HG02642 (cell line): ENCODE results near the gene OPN4.

ENCODE experiments used
- ATAC-seq: cut with Tn5 transposase; IDR thresholded peaks from one replicate; pipeline ENCODE4 v1.9.1; 2021; ENCODE audit warnings: mild to moderate bottlenecking; ENCODE audit not compliant: unreplicated experiment, poor library complexity

OPN4 gene

DNA sequence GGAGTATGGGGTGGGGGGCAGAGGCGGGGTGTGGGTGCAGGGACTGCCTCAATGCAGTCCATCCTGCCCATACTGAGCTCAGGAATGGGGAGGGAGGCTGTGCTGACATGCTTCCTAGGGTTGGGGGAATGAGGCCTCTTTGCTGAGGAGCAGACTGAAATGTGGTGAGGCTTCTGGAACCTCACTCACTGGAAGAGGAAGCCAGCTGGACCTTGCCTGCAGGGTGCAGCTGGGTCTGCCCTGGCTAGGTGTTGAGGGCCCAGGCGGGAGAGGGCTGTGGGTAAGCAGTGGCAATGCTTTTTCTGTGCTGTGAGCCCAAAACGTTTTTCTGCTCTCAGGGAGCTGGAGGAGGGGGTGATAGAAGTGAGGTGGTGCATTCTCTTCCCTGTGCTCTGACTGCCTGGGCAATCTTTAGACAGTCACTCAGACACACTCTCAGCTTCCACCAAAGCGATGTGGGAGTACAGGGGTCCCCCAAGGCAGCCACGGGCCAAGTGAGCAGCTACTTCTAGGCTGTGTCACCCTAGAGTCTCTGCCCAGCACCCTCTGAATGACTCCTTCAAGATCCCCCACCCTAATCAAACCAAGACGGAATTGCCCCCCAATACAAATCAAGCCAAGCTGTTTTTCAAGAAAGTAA, 60.9 kb downstream of the OPN4 start:
- no peak for ATAC-seq

GRCh38 chr10:86715836-86716235, 61.5 kb downstream of the OPN4 start:
- no peak for ATAC-seq
